HG02840 (cell line): ENCODE results near the gene CTRB2.

ENCODE experiments used
- ATAC-seq: cut with Tn5 transposase; IDR thresholded peaks from one replicate; pipeline ENCODE4 v1.9.1; 2021; ENCODE audit warnings: mild to moderate bottlenecking, moderate library complexity, moderate number of reproducible peaks; ENCODE audit not compliant: unreplicated experiment, low FRiP score

Gene CTRB2

GRCh38 chr16:75206749-75207451 lies at the start of gene CTRB2:
TSS of gene CTRB2 (minus strand) at chr16:75207161. CDS start at chr16:75207141, 20 bp downstream.
- ATAC-seq, result no peak

- no peak for ATAC-seq
Observed at GRCh38 chr16:75256059-75256571, 49.2 kb upstream of the CTRB2 start.

GRCh38 chr16:75254359-75254837 lies 47.4 kb upstream of the CTRB2 start:
- no peak for ATAC-seq

- ATAC-seq, result no peak
Observed at GRCh38 chr16:75252946-75253911, 46.3 kb upstream of the CTRB2 start.

GRCh38 chr16:75252049-75252864 lies 45.3 kb upstream of the CTRB2 start:
- ATAC-seq, result no peak

- peak; percentile 56 for ATAC-seq
Observed at GRCh38 chr16:75251280-75252048, 44.5 kb upstream of the CTRB2 start, which contains the start of gene BCAR1. TSS of gene BCAR1 (minus strand) at chr16:75251624. CDS start at chr16:75251482, 142 bp downstream.

- ATAC-seq, result peak; percentile 36
Observed at GRCh38 chr16:75250809-75251279, 43.9 kb upstream of the CTRB2 start.

- no peak for ATAC-seq
Observed at GRCh38 chr16:75250089-75250808, 43.3 kb upstream of the CTRB2 start.

GRCh38 chr16:75249441-75249840 lies 42.5 kb upstream of the CTRB2 start:
- ATAC-seq, result no peak

GRCh38 chr16:75248536-75249380 lies 41.8 kb upstream of the CTRB2 start:
- no peak for ATAC-seq

- ATAC-seq, result no peak
Observed at GRCh38 chr16:75248142-75248535, 41.2 kb upstream of the CTRB2 start.

GRCh38 chr16:75247249-75247648 lies 40.3 kb upstream of the CTRB2 start:
- ATAC-seq, result no peak

- ATAC-seq, result no peak
Observed at GRCh38 chr16:75246504-75247205, 39.7 kb upstream of the CTRB2 start.

GRCh38 chr16:75244844-75245758 lies 38.1 kb upstream of the CTRB2 start:
- ATAC-seq, result no peak

- no peak for ATAC-seq
Observed at GRCh38 chr16:75244225-75244809, 37.4 kb upstream of the CTRB2 start.
